MG63 (cell line): ENCODE results near the gene SPRY2. TPM values are rescaled to one million over a fixed set of nuclear protein-coding genes. Genes with fewer than 3 reads are reported as not detected.
"Not testable (repeated sequence)": the region's sequence is repeated elsewhere in the genome, so short reads cannot be mapped to it uniquely, and the experiment has no call there.

Experiments used
- DNase-seq: peaks from one replicate; pipeline ENCODE4 v3.0.0-alpha.2; 2020
- H3K27me3 ChIP-seq: fragments of 250-450 bp; sonication (Bioruptor Pico); 2 replicates; pipeline ENCODE4 v1.5.1; 2020; ENCODE audit warnings: mild to moderate bottlenecking, moderate library complexity
- H3K36me3 ChIP-seq: fragments of 250-450 bp; sonication (Bioruptor Pico); 2 replicates; pipeline ENCODE4 v1.5.1; 2020; ENCODE audit warnings: mild to moderate bottlenecking, moderate library complexity
- H3K4me3 ChIP-seq: fragments of 250-450 bp; sonication (Bioruptor Pico); 2 replicates; pipeline ENCODE4 v1.5.1; 2020; ENCODE audit warnings: mild to moderate bottlenecking, moderate library complexity
- H3K9me3 ChIP-seq: fragments of 250-450 bp; sonication (Bioruptor Pico); 2 replicates; pipeline ENCODE4 v1.5.1; 2020; ENCODE audit warnings: mild to moderate bottlenecking, moderate library complexity
- total RNA-seq: library from RNA; depleted of rRNA; stranded (reverse); fragments of >200 nt; shearing (Covaris generic); gene quantifications from 2 replicates; pipeline ENCODE4 v1.2.3, GENCODE V29; 2014; ENCODE audit warnings: low replicate concordance

The SPRY2 gene
- total RNA-seq, 1 experiment from 2014 or later = 8.2 TPM

GRCh38 chr13:80360453-80360800, 19.5 kb upstream of the SPRY2 start:
- no peaks in the 10 kb centered on the region for H3K36me3 ChIP-seq
- H3K4me3 ChIP-seq = no peak overlapping the region
- H3K9me3 ChIP-seq = no peaks in the 10 kb centered on the region
- no peak for DNase-seq
- no peaks in the 10 kb centered on the region for H3K27me3 ChIP-seq

DNA sequence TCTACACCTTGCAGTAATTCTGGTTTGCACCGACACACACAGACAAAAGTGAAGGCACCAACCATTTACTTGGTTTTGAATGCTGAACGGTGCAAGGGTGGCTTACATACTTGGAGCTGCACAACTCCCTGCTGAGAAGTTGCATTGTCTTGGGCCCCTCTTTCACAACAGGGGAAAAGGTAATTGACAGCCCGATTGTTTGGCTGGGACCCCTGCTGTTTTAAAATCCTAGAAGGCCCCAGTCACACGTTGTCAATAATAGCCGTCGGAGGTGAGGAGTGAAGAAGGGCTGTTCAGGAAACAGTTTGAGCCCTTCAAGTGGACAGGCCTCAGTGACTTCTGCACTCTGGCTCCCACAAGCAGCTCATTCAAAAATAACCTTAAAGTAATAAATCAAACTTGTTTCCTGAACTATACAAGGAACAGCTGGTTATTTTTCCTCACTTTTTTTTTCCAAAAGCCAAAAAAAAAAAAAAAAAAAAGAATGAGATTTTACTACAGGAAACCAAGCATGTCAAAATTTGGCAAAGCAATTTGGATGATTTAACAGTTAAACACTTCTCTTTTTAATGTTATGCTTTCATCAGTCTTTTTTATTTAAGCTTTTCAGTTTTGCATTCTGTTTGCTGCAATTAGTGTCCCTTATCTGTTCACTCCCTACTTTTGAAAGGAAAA, 19.0 kb upstream of the SPRY2 start:
- H3K9me3 ChIP-seq = no peaks in the 10 kb centered on the region
- no peaks in the 10 kb centered on the region for H3K27me3 ChIP-seq
- H3K36me3 ChIP-seq = no peaks in the 10 kb centered on the region
- H3K4me3 ChIP-seq = no peak overlapping the region
- DNase-seq = no peak

DNA sequence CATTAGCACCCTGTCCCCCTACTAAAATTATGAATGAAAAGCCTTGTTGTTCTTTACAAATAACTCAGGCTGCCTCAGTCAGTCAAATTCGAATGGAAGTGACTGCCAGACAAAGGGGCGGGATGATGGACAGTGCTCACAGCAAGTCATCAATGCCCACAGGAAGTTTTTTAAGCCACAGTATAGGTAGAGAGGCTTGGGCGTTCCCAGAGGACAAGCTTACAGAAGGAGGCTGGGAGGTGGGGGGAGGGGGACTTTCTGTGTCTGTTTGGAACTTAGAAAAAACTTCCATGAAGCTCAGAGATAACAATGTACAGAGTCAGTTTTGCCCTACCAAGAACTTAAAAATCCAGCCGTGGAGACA, 18.5 kb upstream of the SPRY2 start:
- no peaks in the 10 kb centered on the region for H3K9me3 ChIP-seq
- H3K27me3 ChIP-seq = no peaks in the 10 kb centered on the region
- no peaks in the 10 kb centered on the region for H3K36me3 ChIP-seq
- H3K4me3 ChIP-seq = no peak overlapping the region
- DNase-seq = no peak

DNA sequence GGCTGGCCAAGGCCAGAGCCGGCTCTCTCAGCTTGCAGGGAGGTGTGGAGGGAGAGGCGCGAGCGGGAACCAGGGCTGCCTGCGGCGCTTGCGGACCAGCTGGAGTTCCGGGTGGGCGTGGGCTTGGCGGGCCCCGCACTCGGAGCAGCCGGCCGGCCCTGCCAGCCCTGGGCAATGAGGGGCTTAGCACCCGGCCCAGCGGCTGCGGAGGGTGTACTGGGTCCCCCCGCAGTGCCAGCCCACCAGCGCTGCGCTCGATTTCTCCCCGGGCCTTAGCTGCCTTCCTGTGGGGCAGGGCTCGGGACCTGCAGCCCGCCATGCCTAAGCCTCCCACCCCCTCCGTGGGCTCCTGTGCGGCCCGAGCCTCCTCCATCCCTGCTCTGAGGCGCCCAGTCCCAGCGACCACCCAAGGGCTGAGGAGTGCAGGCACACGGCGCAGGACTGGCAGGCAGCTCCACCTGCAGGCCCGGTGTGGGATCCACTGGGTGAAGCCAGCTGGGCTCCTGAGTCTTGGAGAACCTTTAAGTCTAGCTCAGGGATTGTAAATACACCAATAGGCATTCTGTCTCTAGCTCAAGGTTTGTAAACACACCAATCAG, 14.7 kb upstream of the SPRY2 start:
- H3K9me3 ChIP-seq, H3K36me3 ChIP-seq, DNase-seq, H3K27me3 ChIP-seq, H3K4me3 ChIP-seq: not testable (repeated sequence)

DNA sequence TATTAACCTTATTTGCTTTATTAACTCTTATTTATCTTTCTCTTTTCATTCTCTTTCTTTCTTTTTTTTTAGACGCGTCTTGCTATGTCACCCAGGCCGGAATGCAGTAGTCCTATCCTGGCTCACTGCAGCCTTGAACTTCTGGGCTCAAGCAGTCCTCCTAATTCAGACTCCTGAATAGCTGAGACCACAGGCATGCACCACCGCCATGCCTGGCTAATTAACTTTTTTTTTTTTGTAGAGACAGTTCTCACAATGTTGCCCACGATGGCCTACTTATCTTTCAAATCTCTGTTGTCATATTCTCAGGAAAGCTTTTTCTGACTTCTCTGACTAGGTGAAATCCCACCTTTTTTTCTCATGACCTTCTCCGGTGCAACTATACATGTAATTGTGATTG, 7.8 kb upstream of the SPRY2 start:
- no peak for DNase-seq

GRCh38 chr13:80348314-80348713, 7.4 kb upstream of the SPRY2 start:
- Histone ChIP-seq H3K27me3 (no peaks in the 10 kb centered on the region), H3K36me3 (no peaks in the 10 kb centered on the region), H3K9me3 (no peaks in the 10 kb centered on the region), H3K4me3 (no peak overlapping the region)
- DNase-seq = no peak

More for the DNA sequence above, 7.8 kb upstream of the SPRY2 start:
- Histone ChIP-seq H3K9me3 (no peaks in the 10 kb centered on the region), H3K27me3 (no peaks in the 10 kb centered on the region), H3K36me3 (no peaks in the 10 kb centered on the region), H3K4me3 (no peak overlapping the region)

DNA sequence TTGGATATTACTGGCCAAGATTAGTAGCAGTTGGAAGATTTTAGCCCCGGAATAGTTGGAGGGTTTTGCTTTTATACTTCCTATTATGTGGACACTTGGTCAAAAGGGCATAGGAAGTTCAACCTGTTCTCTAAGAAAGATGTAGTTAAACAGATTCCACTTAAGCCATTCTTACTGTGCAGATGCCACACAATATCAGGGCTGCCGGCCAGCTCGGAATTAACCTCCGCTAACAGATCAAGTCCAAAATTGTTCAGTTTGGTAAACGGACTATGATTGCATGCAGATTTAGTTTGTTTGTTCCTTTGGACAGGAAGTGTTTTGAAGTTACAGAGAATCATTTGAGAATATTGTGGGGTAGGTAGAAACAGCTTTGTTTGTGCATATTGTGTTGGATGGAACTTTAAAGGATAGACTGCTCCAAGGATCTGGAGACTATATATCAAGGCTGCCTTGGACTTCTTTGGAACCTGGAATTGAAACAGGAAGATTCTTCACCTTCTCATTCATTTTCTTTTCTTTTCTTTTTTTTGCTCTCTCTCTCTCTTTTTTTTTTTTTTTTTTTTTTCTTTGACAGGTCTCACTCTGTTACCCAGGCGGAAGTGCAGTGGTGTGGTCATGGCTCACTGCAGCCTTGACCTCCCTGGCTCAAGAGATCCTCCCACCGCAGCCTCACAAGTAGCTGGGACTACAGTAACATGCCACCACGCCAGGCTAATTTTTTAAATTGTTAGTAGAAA, 5.0 kb upstream of the SPRY2 start:
- Histone ChIP-seq H3K27me3 (no peaks in the 10 kb centered on the region), H3K9me3 (no peaks in the 10 kb centered on the region), H3K4me3 (no peak overlapping the region), H3K36me3 (no peaks in the 10 kb centered on the region)
- no peak for DNase-seq

DNA sequence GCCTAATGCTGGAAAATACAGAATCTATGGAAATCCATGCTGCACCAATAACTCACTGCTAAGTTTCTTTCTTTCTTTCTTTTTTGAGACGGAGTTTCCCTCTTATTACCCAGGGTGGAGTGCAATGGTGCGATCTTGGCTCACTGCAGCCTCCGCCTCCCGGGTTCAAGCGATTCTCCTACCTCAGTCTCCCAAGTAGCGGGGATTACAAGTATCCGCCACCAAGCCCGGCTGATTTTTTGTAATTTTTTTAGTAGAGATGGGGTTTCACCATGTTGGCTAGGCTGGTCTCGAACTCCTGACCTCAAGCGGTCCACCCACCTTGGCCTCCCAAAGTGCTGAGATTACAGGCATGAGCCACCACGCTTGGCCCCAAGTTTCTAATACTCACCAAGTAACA, 3.1 kb upstream of the SPRY2 start:
- not testable (repeated sequence) for H3K9me3 ChIP-seq, H3K36me3 ChIP-seq, DNase-seq, H3K27me3 ChIP-seq, H3K4me3 ChIP-seq

DNA sequence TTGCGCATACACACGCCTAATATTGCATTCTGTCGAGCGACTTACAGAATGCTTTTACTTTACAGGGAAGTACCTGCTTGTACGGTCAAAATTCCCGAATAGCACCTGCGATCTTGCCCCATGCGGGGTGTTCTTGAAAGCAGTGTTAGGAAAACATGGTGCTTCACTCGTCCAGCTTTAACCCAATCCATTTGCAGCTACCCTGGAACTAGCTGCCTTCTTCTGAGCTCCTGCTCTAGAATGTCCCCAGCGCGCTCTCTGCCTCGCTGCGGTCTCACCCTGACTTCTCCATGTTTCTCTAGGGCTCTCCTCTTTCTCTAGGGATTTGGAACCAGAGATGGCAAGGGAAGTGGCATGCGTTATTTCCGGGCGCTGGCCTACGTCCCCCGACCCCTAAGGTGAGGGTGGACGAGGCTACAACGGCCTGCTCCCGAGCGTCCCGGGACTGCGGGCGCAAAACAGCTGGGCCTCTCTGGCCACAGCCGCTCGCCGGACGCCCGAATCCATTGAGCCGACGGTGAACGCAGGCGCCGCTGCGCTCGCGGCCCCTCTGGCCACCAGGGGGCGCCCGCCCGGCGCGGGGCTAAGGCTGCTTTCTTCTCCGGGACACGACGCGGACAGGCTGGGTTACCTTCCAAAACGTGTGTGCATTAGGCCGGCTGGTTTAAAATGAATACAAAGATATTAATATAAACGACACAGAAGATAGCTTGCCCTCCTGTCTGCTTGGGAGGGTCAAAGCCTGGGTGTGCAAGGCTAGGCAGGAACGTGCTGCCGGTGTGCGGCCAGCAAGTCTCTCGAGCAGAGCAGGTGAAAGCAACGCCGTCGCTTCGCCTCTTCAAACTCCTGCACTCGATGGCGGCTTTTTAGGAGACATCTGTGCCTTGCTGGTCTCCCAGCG, 1.8 kb upstream of the SPRY2 start:
- Histone ChIP-seq H3K27me3 (no peaks in the 10 kb centered on the region), H3K36me3 (no peaks in the 10 kb centered on the region; the same call in 1 of the 2 replicates), H3K4me3 (peak overlapping the region; percentile 87), H3K9me3 (no peaks in the 10 kb centered on the region)
- peak; percentile 75 for DNase-seq

DNA sequence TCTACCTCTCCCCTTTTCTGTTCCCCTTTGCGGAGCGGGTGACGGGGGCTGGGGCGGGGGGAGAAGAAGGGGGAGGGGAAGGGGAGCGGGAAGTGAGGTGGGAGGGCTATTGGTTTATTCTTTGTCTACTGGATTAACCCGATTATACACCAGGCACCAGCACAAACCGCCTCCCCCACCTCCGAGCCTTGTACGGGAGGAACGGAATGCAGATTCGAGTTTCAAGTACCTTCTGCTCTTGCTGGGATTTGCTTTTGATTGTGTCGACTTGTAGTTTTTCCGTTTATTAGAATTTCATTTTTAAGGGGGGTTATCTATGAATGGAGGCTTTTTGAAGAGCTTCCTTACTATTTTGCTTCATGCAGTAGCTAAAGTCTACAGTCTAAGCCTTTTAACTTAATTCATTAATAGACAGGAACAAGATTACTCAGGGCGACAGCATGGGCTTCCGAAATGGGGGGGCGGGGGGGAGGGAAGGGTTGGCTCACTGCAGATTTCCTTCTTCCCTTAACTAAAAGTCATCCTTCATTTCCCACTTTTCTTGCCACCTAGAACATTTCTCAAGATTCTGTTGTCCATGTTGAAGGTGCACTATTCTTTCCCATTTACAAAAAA, 937 bp upstream of the SPRY2 start:
- H3K9me3 ChIP-seq = no peaks in the 10 kb centered on the region

DNA sequence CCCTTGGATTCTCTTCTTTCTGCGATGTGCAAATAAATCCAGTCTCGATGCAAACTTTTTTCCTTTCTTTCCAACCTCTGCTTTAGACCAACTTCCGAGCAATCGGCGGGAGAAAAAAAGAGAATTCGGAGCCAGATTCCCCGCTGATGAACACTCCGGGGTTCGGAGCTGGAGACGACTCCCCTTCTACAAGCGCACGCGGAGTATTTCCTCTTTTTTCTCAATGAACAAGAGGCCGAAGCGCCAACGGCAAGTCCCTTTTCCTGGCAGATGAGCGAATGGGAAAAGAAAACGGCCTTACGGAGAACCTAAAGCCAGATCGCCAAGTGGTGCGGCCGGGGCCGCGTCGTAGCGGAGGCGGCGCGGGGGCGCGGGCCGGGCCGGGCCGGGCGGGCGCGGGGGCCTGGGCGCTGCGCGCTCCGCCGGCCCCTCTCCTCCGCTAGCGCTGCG, 250 bp downstream of the SPRY2 start:
- Histone ChIP-seq H3K36me3 (peaks cover 12% of the 10 kb centered on the region), H3K27me3 (no peaks in the 10 kb centered on the region), H3K4me3 (peak overlapping the region; percentile 87), H3K9me3 (no peaks in the 10 kb centered on the region)
- DNase-seq = no peak

More for the DNA sequence above, 937 bp upstream of the SPRY2 start:
- peaks cover 4% of the 10 kb centered on the region for H3K36me3 ChIP-seq
- no peaks in the 10 kb centered on the region for H3K27me3 ChIP-seq
- H3K4me3 ChIP-seq = peak overlapping the region; percentile 87
- DNase-seq = peak; percentile 15

DNA sequence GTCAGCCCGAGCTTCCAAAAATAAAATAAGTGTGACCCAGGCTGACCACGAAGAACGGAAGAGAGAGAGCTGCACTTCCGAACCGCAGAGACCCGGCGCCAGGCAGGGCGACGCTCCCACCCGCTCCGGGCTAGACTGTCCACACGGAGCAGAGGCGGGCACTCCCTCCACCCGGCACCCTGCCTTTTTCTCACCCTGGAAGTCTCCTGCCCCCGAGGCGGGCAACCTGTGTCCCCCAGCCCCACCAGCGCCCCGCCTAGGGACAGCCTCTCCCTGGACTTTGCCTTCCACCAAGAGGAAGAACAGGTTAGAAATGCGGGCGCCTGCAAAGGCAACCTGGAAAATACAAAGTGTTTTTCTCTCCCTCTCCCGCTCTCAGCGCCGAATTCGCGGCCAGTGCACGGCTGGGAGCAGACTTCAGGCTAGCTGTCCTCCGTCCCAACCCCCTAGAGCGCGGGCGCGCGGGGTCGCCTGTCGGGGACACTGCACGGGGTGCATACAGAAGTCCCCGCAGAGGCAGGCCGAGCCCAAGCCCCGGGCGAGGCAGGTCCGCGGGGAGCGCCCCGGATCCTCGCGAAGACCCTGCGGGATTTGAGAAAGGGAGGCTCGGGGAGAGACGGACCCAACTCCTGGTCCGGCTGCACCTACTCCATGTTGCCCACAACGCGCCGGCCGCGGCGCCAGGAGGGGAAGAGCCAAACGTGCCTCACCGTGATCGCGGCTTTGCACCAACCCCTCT, 845 bp downstream of the SPRY2 start:
- no peaks in the 10 kb centered on the region for H3K9me3 ChIP-seq
- DNase-seq = peak; percentile 53
- peak overlapping the region; percentile 87 for H3K4me3 ChIP-seq
- peaks cover 12% of the 10 kb centered on the region for H3K36me3 ChIP-seq
- no peaks in the 10 kb centered on the region for H3K27me3 ChIP-seq

GRCh38 chr13:80339563-80339911, 1.4 kb downstream of the SPRY2 start:
- Histone ChIP-seq H3K27me3 (no peaks in the 10 kb centered on the region), H3K9me3 (no peaks in the 10 kb centered on the region), H3K4me3 (peak overlapping the region; percentile 87), H3K36me3 (peaks cover 15% of the 10 kb centered on the region)
- no peak for DNase-seq

GRCh38 chr13:80338781-80339562, 2.0 kb downstream of the SPRY2 start:
- H3K4me3 ChIP-seq = peak overlapping the region; percentile 87
- H3K27me3 ChIP-seq = no peaks in the 10 kb centered on the region
- H3K36me3 ChIP-seq = peaks cover 19% of the 10 kb centered on the region
- DNase-seq = peak; percentile 70
- H3K9me3 ChIP-seq = no peaks in the 10 kb centered on the region

DNA sequence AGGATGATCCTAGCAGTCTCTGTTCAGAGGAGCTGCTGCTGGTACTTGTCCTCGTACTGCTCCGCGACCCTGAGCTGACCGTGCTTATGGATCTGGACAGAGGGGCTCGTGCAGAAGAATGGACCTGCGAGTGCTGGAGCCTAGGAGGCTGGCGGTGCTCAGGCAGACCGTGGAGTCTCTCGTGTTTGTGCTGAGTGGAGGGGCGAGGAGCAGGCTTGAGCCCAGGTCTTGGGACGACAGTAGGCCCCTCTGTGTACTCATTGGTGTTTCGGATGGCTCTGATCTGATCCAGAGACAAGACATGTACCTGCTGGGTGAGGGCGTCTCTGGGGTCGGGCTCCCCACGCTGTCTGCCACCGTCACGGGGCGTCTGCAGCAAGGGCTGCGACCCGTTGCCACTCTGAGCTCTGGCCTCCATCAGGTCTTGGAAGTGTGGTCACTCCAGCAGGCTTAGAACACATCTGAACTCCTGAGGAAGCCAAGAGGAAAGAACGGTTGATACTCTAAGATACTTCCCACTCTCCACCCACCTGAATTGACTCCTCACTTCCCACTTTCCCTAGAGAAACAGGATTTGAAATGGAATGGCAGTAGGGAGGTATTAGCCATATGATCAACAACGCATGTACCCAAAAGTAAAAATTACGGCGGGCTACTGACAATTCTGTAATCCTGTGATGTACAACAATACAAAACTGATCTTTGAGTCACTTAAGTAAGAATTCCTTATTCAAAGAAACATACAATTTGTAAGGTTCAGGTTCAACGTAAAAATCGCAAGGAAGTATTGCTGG, 3.4 kb downstream of the SPRY2 start:
- peaks cover 19% of the 10 kb centered on the region for H3K36me3 ChIP-seq
- H3K27me3 ChIP-seq = no peaks in the 10 kb centered on the region
- H3K9me3 ChIP-seq = no peaks in the 10 kb centered on the region
- peak overlapping the region; percentile 87 for H3K4me3 ChIP-seq
- no peak for DNase-seq
